Coronary artery (tissue), 2 donors: ENCODE measurements around the gene AKIRIN2.

ENCODE experiments used
- DNase-seq: peaks from one replicate; pipeline ENCODE4 v3.0.0-alpha.2; 2017; ENCODE audit warnings: low spot score
- H3K27ac ChIP-seq, 2 donors: fragments of 200-600 bp; sonication (generic); one replicate each; pipeline ENCODE4 v1.5.1; 2016 to 2019
- H3K4me3 ChIP-seq: fragments of 200-600 bp; sonication (generic); 2 replicates; pipeline ENCODE4 v1.5.1; 2016; ENCODE audit warnings: mild to moderate bottlenecking, moderate library complexity
- CTCF ChIP-seq: fragments of 200-600 bp; sonication (generic); IDR thresholded peaks from one replicate; pipeline ENCODE4 v1.5.1; 2019; ENCODE audit warnings: antibody characterized with exemption

AKIRIN2 gene

GRCh38 chr6:87641065-87641692 lies 60.9 kb downstream of the AKIRIN2 start:
- Histone ChIP-seq H3K27ac (no peak overlapping the region), H3K4me3 (no peak overlapping the region)
- DNase-seq = no peak
- TF ChIP-seq CTCF = no peak

DNA sequence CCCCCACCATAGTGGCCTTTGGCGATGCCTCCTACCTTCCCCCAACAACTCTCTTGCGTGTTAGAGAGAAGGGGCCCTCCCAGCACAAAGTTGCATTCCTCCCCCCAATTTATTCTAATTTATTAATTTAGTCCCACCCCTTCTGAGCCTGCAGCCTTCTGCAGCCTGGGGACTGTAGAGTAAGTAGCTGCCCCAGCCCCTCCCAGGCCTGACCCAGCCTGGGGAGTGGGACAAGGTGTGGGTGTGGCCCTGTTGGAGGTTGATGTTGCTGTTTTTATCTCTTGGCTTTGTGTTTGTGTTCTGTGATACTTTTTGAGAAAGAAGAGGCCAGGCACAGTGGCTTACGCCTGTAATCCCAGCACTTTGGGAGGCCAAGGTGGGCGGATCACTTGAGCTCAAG lies 62.7 kb downstream of the AKIRIN2 start:
- Histone ChIP-seq H3K4me3 (no peak overlapping the region), H3K27ac (no peak overlapping the region)
- DNase-seq = no peak
- TF ChIP-seq CTCF = no peak

DNA sequence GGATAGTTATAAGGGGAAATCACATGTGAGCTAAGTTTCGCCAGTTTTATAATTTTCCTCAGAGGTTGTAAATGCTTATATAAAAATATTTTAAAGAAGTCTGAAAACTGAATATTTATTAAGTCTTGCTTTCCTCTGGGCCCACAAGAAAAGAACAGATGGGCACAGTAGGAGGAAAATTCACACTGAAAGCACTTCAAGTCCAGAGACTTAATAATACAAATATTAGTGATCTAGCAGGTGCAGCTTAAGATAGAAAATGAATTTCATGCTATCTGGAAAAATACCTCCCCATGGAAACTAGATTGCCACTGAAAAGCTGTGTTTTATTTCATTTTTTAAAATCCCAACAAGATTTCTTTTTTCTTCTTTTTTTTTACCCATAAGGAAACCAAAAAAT lies 64.9 kb downstream of the AKIRIN2 start:
- no peak for TF ChIP-seq CTCF
- DNase-seq = no peak
- no peak overlapping the region for H3K4me3 ChIP-seq
- no peak overlapping the region for H3K27ac ChIP-seq

- Histone ChIP-seq H3K27ac (no peak overlapping the region), H3K4me3 (no peak overlapping the region)
- DNase-seq = no peak
- TF ChIP-seq CTCF = no peak
Measured at GRCh38 chr6:87636315-87636714, 65.7 kb downstream of the AKIRIN2 start.

DNA sequence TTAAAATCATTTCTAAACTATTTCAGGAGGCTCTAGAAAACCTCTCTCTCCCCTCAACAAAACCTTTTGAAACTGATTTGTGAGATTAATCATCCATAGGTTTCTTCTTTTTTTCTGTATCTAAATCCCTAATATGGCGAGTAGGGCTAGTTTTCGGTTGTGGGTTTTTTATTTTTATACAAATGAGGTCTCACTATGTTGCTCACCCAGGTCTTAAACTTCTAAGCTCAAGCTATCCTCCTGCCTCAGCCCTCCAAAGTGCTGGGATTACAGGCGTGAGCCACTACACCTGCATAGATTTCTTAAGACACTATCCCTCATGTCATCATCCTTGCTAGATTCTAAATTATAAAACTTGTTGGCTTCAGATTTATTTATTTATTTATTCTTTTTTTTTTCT lies 68.2 kb downstream of the AKIRIN2 start:
- TF ChIP-seq CTCF = no peak
- H3K27ac ChIP-seq = no peak overlapping the region
- no peak for DNase-seq
- no peak overlapping the region for H3K4me3 ChIP-seq

DNA sequence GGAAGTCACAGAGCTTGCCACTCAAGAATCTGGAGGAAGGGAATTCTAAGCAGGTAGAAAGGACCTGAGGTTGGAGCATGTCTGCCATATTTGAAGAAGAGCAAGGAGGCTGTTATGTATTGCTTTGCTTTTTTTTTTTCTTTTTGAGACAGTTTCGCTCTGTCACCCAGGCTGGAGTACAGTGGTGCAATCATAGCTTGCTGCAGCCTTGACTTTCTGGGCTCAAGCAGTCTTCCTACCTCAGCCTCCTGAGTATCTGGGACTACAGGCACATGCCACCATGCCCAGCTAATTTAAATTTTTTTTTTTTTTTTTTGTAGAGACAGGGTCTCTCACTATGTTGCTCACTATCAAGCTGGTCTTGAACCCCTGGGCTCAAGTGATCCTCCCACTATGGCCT lies 71.3 kb downstream of the AKIRIN2 start:
- no peak for TF ChIP-seq CTCF
- H3K4me3 ChIP-seq = no peak overlapping the region
- DNase-seq = no peak

DNA sequence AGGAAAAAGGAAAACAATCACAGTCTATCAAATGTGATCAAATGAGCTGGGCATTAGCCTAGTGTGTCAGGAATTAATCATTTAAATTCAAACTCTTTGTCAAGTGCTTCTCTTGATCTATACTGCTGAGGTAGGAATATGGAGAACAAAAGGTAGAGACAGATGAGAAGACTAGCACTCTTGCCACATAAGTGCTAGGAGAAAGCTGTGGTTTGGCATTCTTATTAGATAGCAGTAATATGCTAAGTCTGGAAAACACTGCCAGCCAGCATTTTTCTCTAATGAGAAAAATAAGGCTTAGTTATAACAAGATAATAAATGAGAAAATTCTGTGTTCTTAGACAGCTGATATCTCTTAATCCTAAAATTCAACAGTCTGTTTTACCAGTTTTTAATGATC lies 73.2 kb downstream of the AKIRIN2 start:
- Histone ChIP-seq H3K4me3 (no peak overlapping the region), H3K27ac (no peak overlapping the region)
- TF ChIP-seq CTCF = no peak
- DNase-seq = no peak

More for the DNA sequence above, 71.3 kb downstream of the AKIRIN2 start:
- H3K27ac ChIP-seq = no peak overlapping the region
